ENCODE results near the gene DCLK2. TPM values are rescaled to one million over a fixed set of nuclear protein-coding genes. Genes with fewer than 3 reads are reported as not detected.

Gene DCLK2
- polyA plus RNA-seq, 1 of the 3 experiments (the other 2 are of a cell fraction) = 10.1 TPM

DNA sequence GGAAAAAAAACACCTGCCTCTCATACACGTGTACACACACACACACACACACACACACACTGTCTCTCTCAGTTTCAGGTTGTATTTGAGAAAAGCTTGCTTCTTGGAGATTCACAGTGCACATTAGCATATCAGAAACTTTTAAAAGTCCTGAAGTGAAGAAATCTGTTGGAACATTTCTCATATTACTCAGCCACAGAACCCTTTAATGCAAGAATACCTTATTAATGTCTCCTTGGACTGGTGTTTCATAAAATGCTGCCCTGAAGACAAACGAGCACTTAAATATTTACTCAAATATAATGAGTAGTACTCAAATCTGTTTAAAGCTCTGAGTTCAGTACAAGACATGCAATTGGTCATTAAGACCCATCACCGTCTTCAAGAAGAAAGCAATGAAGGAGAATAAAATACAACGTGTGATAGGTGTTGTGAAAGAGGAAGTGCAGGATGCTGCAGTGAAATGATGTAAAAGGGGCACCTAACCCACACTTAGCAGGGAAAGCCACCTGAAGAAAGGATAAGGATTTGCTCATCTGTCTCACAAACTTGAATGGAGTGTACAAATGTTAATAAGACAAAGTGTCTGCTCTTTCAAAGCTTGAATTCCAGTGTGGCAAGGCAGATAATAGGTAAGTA lies 57.0 kb downstream of the DCLK2 start:
- CTCF ChIA-PET = no interaction called here
- no peak for DNase-seq

More for the DNA sequence above, 57.0 kb downstream of the DCLK2 start:
- Histone ChIP-seq H3K9me3 (no peaks in the 10 kb centered on the region), H3K79me2 (ENCODE audit: insufficient read depth) (peaks cover 95% of the 10 kb centered on the region), H4K20me1 (ENCODE audit: insufficient read depth) (no peaks in the 10 kb centered on the region), H2AFZ (ENCODE audit: low read depth) (no peak overlapping the region), H3K36me3 (replicated peaks in 1 of 2; ENCODE audit: control insufficient read depth in 1 of 2, insufficient read depth in 2 of 2, low read length in 1 of 2) (peaks cover 0 to 2% of the 10 kb centered on the region in 2 experiments), H3K4me1 (ENCODE audit: control insufficient read depth in 1 of 2, insufficient read depth in 2 of 2, low read depth in 1 of 2, low read length in 1 of 2) (peaks cover 5 to 54% of the 10 kb centered on the region in 2 experiments), H3K9me2 (no peaks in the 10 kb centered on the region), H3K27ac (ENCODE audit: low read depth in 2 of 2, low read length in 1 of 2) (peak overlapping the region; percentile 58 to 66; a peak in 3 of 4 replicates), H3K4me3 (ENCODE audit: low read depth in 2 of 2, low read length in 1 of 2) (no peak overlapping the region), H3K27me3 (ENCODE audit: insufficient read depth) (no peaks in the 10 kb centered on the region), H3K4me2 (peak overlapping the region; percentile 68), H3K9ac (no peak overlapping the region), H3F3A (replicated peaks; ENCODE audit: insufficient read depth) (peaks cover 25% of the 10 kb centered on the region)
- no peak for TF ChIP-seq RXRA (IDR thresholded peaks at IDR 0.05; ENCODE audit: borderline replicate concordance, low read depth)
- TF ChIP-seq, protein P1, sequence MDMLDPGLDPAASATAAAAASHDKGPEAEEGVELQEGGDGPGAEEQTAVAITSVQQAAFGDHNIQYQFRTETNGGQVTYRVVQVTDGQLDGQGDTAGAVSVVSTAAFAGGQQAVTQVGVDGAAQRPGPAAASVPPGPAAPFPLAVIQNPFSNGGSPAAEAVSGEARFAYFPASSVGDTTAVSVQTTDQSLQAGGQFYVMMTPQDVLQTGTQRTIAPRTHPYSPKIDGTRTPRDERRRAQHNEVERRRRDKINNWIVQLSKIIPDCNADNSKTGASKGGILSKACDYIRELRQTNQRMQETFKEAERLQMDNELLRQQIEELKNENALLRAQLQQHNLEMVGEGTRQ (IDR thresholded peaks at IDR 0.05; ENCODE audit: borderline replicate concordance, low read depth, low read length) = no peak
- TF ChIP-seq, protein P2, sequence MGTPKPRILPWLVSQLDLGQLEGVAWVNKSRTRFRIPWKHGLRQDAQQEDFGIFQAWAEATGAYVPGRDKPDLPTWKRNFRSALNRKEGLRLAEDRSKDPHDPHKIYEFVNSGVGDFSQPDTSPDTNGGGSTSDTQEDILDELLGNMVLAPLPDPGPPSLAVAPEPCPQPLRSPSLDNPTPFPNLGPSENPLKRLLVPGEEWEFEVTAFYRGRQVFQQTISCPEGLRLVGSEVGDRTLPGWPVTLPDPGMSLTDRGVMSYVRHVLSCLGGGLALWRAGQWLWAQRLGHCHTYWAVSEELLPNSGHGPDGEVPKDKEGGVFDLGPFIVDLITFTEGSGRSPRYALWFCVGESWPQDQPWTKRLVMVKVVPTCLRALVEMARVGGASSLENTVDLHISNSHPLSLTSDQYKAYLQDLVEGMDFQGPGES (IDR thresholded peaks at IDR 0.05; ENCODE audit: low read depth, low read length) = no peak
- TF ChIP-seq NFIC (IDR thresholded peaks at IDR 0.05; ENCODE audit: borderline replicate concordance) = no peak
- TF ChIP-seq ELF1 (IDR thresholded peaks at IDR 0.05) = no peak
- TF ChIP-seq, protein P3, sequence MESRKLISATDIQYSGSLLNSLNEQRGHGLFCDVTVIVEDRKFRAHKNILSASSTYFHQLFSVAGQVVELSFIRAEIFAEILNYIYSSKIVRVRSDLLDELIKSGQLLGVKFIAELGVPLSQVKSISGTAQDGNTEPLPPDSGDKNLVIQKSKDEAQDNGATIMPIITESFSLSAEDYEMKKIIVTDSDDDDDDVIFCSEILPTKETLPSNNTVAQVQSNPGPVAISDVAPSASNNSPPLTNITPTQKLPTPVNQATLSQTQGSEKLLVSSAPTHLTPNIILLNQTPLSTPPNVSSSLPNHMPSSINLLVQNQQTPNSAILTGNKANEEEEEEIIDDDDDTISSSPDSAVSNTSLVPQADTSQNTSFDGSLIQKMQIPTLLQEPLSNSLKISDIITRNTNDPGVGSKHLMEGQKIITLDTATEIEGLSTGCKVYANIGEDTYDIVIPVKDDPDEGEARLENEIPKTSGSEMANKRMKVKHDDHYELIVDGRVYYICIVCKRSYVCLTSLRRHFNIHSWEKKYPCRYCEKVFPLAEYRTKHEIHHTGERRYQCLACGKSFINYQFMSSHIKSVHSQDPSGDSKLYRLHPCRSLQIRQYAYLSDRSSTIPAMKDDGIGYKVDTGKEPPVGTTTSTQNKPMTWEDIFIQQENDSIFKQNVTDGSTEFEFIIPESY (IDR thresholded peaks at IDR 0.05; ENCODE audit: borderline replicate concordance, low read depth) = no peak
- no peak for TF ChIP-seq EZH2phosphoT487 (IDR thresholded peaks at IDR 0.05; ENCODE audit: borderline replicate concordance, low read depth)
- no peak for TF ChIP-seq TEAD4 (IDR thresholded peaks at IDR 0.05; ENCODE audit: borderline replicate concordance, insufficient read depth)
- TF ChIP-seq, protein P4, sequence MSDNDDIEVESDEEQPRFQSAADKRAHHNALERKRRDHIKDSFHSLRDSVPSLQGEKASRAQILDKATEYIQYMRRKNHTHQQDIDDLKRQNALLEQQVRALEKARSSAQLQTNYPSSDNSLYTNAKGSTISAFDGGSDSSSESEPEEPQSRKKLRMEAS (IDR thresholded peaks at IDR 0.05; ENCODE audit: low read depth) = no peak
- TF ChIP-seq, protein P5, sequence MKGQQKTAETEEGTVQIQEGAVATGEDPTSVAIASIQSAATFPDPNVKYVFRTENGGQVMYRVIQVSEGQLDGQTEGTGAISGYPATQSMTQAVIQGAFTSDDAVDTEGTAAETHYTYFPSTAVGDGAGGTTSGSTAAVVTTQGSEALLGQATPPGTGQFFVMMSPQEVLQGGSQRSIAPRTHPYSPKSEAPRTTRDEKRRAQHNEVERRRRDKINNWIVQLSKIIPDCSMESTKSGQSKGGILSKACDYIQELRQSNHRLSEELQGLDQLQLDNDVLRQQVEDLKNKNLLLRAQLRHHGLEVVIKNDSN (IDR thresholded peaks at IDR 0.05; ENCODE audit: borderline replicate concordance, low read depth) = no peak
- TF ChIP-seq NRF1 (IDR thresholded peaks at IDR 0.05; ENCODE audit: low read depth, low read length) = no peak
- no peak for TF ChIP-seq FOXM1 (IDR thresholded peaks at IDR 0.05; ENCODE audit: low read depth)
- POLR2A ChIA-PET = no interaction called here
- 61% methylated on average over 4 of the region's 4 CpGs for WGBS (ENCODE audit: low lambda C conversion rate)

Data from SK-N-SH (cell line).